ENCODE measurements around the gene PLPPR1. TPM values are rescaled to one million over a fixed set of nuclear protein-coding genes. Genes with fewer than 3 reads are reported as not detected.

Gene PLPPR1
- total RNA-seq (2012; rRNA removed): not detected in 2 replicates
- polyA plus RNA-seq (2012; rRNA removed): not detected in 2 replicates
- not detected in 2 replicates for polyA plus RNA-seq (2012; cell fraction: cytosol; rRNA removed)
- not detected in 2 replicates for polyA plus RNA-seq (2012; cell fraction: nucleus; rRNA removed; ENCODE audit: low replicate concordance)
- percentile 3 among the genes with signal in this experiment for Bru-seq, nascent RNA
- percentile 1 among the genes with signal in this experiment for BruChase-seq, experiment 1, labeled RNA remaining after a 6-hour chase
- BruChase-seq, experiment 2, labeled RNA remaining after a 2-hour chase: percentile 1 among the genes with signal in this experiment
- long read RNA-seq: 0 reads

GRCh38 chr9:101028346-101029314, at the start of gene PLPPR1:
Gene PLPPR1, plus strand, starts transcription at chr9:101028727.
- peak within 1 kb of the TSS; percentile 82 for H2AFZ ChIP-seq (replicated peaks; ENCODE audit: low read length, poor library complexity)
- H3K9ac ChIP-seq (ENCODE audit: low read depth, low read length): no peak within 1 kb of the TSS
- H3K4me2 ChIP-seq (ENCODE audit: low read depth, low read length): peak within 1 kb of the TSS; percentile 85
- no peaks in the 10 kb centered on the region for H3K36me3 ChIP-seq (ENCODE audit: control insufficient read depth, insufficient read depth, low read length)
- no peak within 1 kb of the TSS for H3K4ac ChIP-seq (ENCODE audit: low read depth, low read length)
- no peaks in the 10 kb centered on the region for H3K79me1 ChIP-seq (ENCODE audit: low read depth in 1 of 2, low read length in 2 of 2)
- no peak within 1 kb of the TSS for H4K91ac ChIP-seq (ENCODE audit: insufficient read depth, low read depth, low read length)
- H3K18ac ChIP-seq (ENCODE audit: low read depth, low read length): no peak within 1 kb of the TSS
- in situ Hi-C loops (cut with MboI; ENCODE audit: low sequenced_read_pairs) (no loop called here), dilution Hi-C loops (cut with HindIII; ENCODE audit: low sequenced_read_pairs, unreplicated experiment) (no loop called here), intact Hi-C loops (cut with micrococcal nuclease) (no loop called here)
- no peaks in the 10 kb centered on the region for H4K20me1 ChIP-seq (ENCODE audit: insufficient read depth, low read length)
- H4K5ac ChIP-seq (ENCODE audit: low read depth, low read length): no peak within 1 kb of the TSS
- ChIA-PET CTCF (no interaction called here), POLR2A (ENCODE audit: unreplicated experiment) (no interaction called here)
- H2AK9ac ChIP-seq (replicated peaks; ENCODE audit: low read depth, low read length, poor library complexity): no peak within 1 kb of the TSS
- H2BK5ac ChIP-seq (ENCODE audit: low read depth, low read length, poor library complexity, severe bottlenecking): no peak within 1 kb of the TSS
- H3K14ac ChIP-seq (replicated peaks; ENCODE audit: low read depth, low read length): no peak within 1 kb of the TSS
- peak; percentile 89 for ATAC-seq (ENCODE audit: low read depth)
- H3K9me3 ChIP-seq (ENCODE audit: control insufficient read depth, insufficient read depth, low read length): no peaks in the 10 kb centered on the region
- no peak within 1 kb of the TSS for H2BK15ac ChIP-seq (ENCODE audit: low read depth, low read length)
- DNase-seq: peak; percentile 3
- no TSS peak for BruUV-seq (replicated peaks)
- H2BK120ac ChIP-seq (ENCODE audit: low read depth, low read length): no peak within 1 kb of the TSS
- no peaks in the 10 kb centered on the region for H3K9me1 ChIP-seq (ENCODE audit: insufficient read depth, low read length)
- no peaks in the 10 kb centered on the region for H3K4me1 ChIP-seq (ENCODE audit: control insufficient read depth, insufficient read depth, low read length)
- H2AK5ac ChIP-seq (ENCODE audit: low read depth, low read length): no peak within 1 kb of the TSS
- H3K27me3 ChIP-seq (ENCODE audit: control insufficient read depth, insufficient read depth, low read length): peaks cover 11% of the 10 kb centered on the region; the same call in 1 of the 2 replicates
- H3K23ac ChIP-seq (ENCODE audit: low read depth, low read length): no peak within 1 kb of the TSS
- WGBS, 2 experiments (ENCODE audit: extremely low coverage in 2 of 2, insufficient read length in 1 of 2): 4% methylated on average over 24 of the region's 89 CpGs; no CpG with 5 or more reads in 1 of the 2 experiments
- no peak within 1 kb of the TSS for H4K8ac ChIP-seq (ENCODE audit: low read depth in 2 of 2, low read length in 2 of 2)
- no peak within 1 kb of the TSS for H3K27ac ChIP-seq (ENCODE audit: insufficient read depth, low read length)
- peak within 1 kb of the TSS; percentile 56 for H3K4me3 ChIP-seq (ENCODE audit: insufficient read depth, low read depth, low read length)
- no peak within 1 kb of the TSS for H3K56ac ChIP-seq (ENCODE audit: extremely low read depth, insufficient read depth, low read length)
- no peak within 1 kb of the TSS for H2BK20ac ChIP-seq (ENCODE audit: low read depth, low read length)
- no peak for TF ChIP-seq NFE2L2 (IDR thresholded peaks at IDR 0.05; ENCODE audit: low read depth, low read length)
- TF ChIP-seq BHLHE40 (IDR thresholded peaks at IDR 0.05; ENCODE audit: low read depth, low read length): no peak
- no peak for TF ChIP-seq MAFK (IDR thresholded peaks at IDR 0.05; ENCODE audit: low read depth, low read length)
- TF ChIP-seq, protein P1, sequence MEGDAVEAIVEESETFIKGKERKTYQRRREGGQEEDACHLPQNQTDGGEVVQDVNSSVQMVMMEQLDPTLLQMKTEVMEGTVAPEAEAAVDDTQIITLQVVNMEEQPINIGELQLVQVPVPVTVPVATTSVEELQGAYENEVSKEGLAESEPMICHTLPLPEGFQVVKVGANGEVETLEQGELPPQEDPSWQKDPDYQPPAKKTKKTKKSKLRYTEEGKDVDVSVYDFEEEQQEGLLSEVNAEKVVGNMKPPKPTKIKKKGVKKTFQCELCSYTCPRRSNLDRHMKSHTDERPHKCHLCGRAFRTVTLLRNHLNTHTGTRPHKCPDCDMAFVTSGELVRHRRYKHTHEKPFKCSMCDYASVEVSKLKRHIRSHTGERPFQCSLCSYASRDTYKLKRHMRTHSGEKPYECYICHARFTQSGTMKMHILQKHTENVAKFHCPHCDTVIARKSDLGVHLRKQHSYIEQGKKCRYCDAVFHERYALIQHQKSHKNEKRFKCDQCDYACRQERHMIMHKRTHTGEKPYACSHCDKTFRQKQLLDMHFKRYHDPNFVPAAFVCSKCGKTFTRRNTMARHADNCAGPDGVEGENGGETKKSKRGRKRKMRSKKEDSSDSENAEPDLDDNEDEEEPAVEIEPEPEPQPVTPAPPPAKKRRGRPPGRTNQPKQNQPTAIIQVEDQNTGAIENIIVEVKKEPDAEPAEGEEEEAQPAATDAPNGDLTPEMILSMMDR (conservative IDR thresholded peaks at IDR 0.05; ENCODE audit: low read depth, low read length): no peak
- TF ChIP-seq CHD1 (IDR thresholded peaks at IDR 0.05; ENCODE audit: low read depth, low read length): no peak
- TF ChIP-seq SMC3 (IDR thresholded peaks at IDR 0.05; ENCODE audit: low read depth, low read length): no peak
- TF ChIP-seq RAD21 (IDR thresholded peaks at IDR 0.05; ENCODE audit: low read length): no peak
- TF ChIP-seq RCOR1 (IDR thresholded peaks at IDR 0.05; ENCODE audit: insufficient replicate concordance, low read length): no peak
- no peak for TF ChIP-seq POLR2A (IDR thresholded peaks at IDR 0.05; ENCODE audit: low read depth, low read length)
- TF ChIP-seq RFX5 (IDR thresholded peaks at IDR 0.05; ENCODE audit: low read depth, low read length): no peak
- no peak for TF ChIP-seq MXI1 (IDR thresholded peaks at IDR 0.05; ENCODE audit: borderline replicate concordance, low read depth, low read length)
- TF ChIP-seq CEBPB (IDR thresholded peaks at IDR 0.05; ENCODE audit: low read depth, low read length): no peak
- no peak for TF ChIP-seq FOS (IDR thresholded peaks at IDR 0.05; ENCODE audit: low read depth, low read length)
- no peak for TF ChIP-seq USF2 (IDR thresholded peaks at IDR 0.05; ENCODE audit: low read depth, low read length)
- TF ChIP-seq MAZ (IDR thresholded peaks at IDR 0.05; ENCODE audit: borderline replicate concordance, low read depth, low read length): no peak
